Measurements from ENCODE around the gene BRICD5. TPM values are rescaled to one million over a fixed set of nuclear protein-coding genes. Genes with fewer than 3 reads are reported as not detected.
"Not testable (repeated sequence)": the region's sequence is repeated elsewhere in the genome, so short reads cannot be mapped to it uniquely, and the experiment has no call there.

Gene BRICD5
- total RNA-seq, 1 experiment from 2014 or later = 3.9 TPM

- Histone ChIP-seq H3K4me3 (ENCODE audit: insufficient read depth, low read depth, low read length) (no peak overlapping the region), H3K27me3 (ENCODE audit: control insufficient read depth, insufficient read depth, low read length) (peaks cover 2% of the 10 kb centered on the region), H3K36me3 (replicated peaks; ENCODE audit: control insufficient read depth, insufficient read depth, low read length) (peaks cover 11% of the 10 kb centered on the region)
- peak; percentile 86 for DNase-seq
These were observed 32.4 kb upstream of the BRICD5 start for GRCh38 chr16:2243031-2243528.

- DNase-seq = peak; percentile 44
- H3K4me3 ChIP-seq (ENCODE audit: insufficient read depth, low read depth, low read length) = no peak overlapping the region
- H3K36me3 ChIP-seq (replicated peaks; ENCODE audit: control insufficient read depth, insufficient read depth, low read length) = peaks cover 11% of the 10 kb centered on the region
- H3K27me3 ChIP-seq (ENCODE audit: control insufficient read depth, insufficient read depth, low read length) = peaks cover 7% of the 10 kb centered on the region
These were observed 31.9 kb upstream of the BRICD5 start for GRCh38 chr16:2242598-2242997.

- H3K27me3 ChIP-seq (ENCODE audit: control insufficient read depth, insufficient read depth, low read length) = peaks cover 22% of the 10 kb centered on the region
- not testable (repeated sequence) for DNase-seq; H3K36me3 ChIP-seq (replicated peaks; ENCODE audit: control insufficient read depth, insufficient read depth, low read length); H3K4me3 ChIP-seq (ENCODE audit: insufficient read depth, low read depth, low read length)
These were observed 29.7 kb upstream of the BRICD5 start for GRCh38 chr16:2240331-2240730.

GRCh38 chr16:2238838-2239675 lies 28.4 kb upstream of the BRICD5 start:
- DNase-seq = peak; percentile 89
- no peak overlapping the region for H3K4me3 ChIP-seq (ENCODE audit: insufficient read depth, low read depth, low read length)
- peaks cover 2% of the 10 kb centered on the region for H3K36me3 ChIP-seq (replicated peaks; ENCODE audit: control insufficient read depth, insufficient read depth, low read length)
- peaks cover 22% of the 10 kb centered on the region for H3K27me3 ChIP-seq (ENCODE audit: control insufficient read depth, insufficient read depth, low read length)

- peak; percentile 86 for DNase-seq
- Histone ChIP-seq H3K36me3 (replicated peaks; ENCODE audit: control insufficient read depth, insufficient read depth, low read length) (peaks cover 2% of the 10 kb centered on the region), H3K4me3 (ENCODE audit: insufficient read depth, low read depth, low read length) (no peak overlapping the region), H3K27me3 (ENCODE audit: control insufficient read depth, insufficient read depth, low read length) (peaks cover 22% of the 10 kb centered on the region)
These were observed 27.6 kb upstream of the BRICD5 start for GRCh38 chr16:2238150-2238837.

GRCh38 chr16:2237493-2238149 lies 27.0 kb upstream of the BRICD5 start:
- peak; percentile 88 for DNase-seq
- Histone ChIP-seq H3K36me3 (replicated peaks; ENCODE audit: control insufficient read depth, insufficient read depth, low read length) (peaks cover 2% of the 10 kb centered on the region), H3K4me3 (ENCODE audit: insufficient read depth, low read depth, low read length) (peak overlapping the region; percentile 33; the same call in 1 of the 2 replicates), H3K27me3 (ENCODE audit: control insufficient read depth, insufficient read depth, low read length) (peaks cover 22% of the 10 kb centered on the region)

- Histone ChIP-seq H3K36me3 (replicated peaks; ENCODE audit: control insufficient read depth, insufficient read depth, low read length) (no peaks in the 10 kb centered on the region), H3K4me3 (ENCODE audit: insufficient read depth, low read depth, low read length) (peak overlapping the region; percentile 33)
- DNase-seq = peak; percentile 88
These were observed 26.4 kb upstream of the BRICD5 start for GRCh38 chr16:2237102-2237482.

GRCh38 chr16:2236337-2237101 lies 25.9 kb upstream of the BRICD5 start, which contains the start of gene DNASE1L2:
Gene DNASE1L2 (plus strand): TSS chr16:2236444. CDS start chr16:2236817, 373 bp downstream.
- Histone ChIP-seq H3K36me3 (replicated peaks; ENCODE audit: control insufficient read depth, insufficient read depth, low read length) (no peaks in the 10 kb centered on the region; the same call in 1 of the 2 replicates), H3K4me3 (ENCODE audit: insufficient read depth, low read depth, low read length) (peak within 1 kb of the TSS; percentile 33), H3K27me3 (ENCODE audit: control insufficient read depth, insufficient read depth, low read length) (peaks cover 22% of the 10 kb centered on the region)
- peak; percentile 94 for DNase-seq

More at GRCh38 chr16:2237102-2237482, 26.4 kb upstream of the BRICD5 start:
- peaks cover 22% of the 10 kb centered on the region for H3K27me3 ChIP-seq (ENCODE audit: control insufficient read depth, insufficient read depth, low read length)

GRCh38 chr16:2235695-2236336 lies 25.2 kb upstream of the BRICD5 start:
- Histone ChIP-seq H3K36me3 (replicated peaks; ENCODE audit: control insufficient read depth, insufficient read depth, low read length) (peaks cover 1% of the 10 kb centered on the region; the same call in 1 of the 2 replicates), H3K4me3 (ENCODE audit: insufficient read depth, low read depth, low read length) (no peak overlapping the region), H3K27me3 (ENCODE audit: control insufficient read depth, insufficient read depth, low read length) (peaks cover 22% of the 10 kb centered on the region)
- DNase-seq = no peak

- DNase-seq = peak; percentile 62
- Histone ChIP-seq H3K36me3 (replicated peaks; ENCODE audit: control insufficient read depth, insufficient read depth, low read length) (peaks cover 1% of the 10 kb centered on the region; the same call in 1 of the 2 replicates), H3K27me3 (ENCODE audit: control insufficient read depth, insufficient read depth, low read length) (peaks cover 22% of the 10 kb centered on the region), H3K4me3 (ENCODE audit: insufficient read depth, low read depth, low read length) (no peak overlapping the region)
These were observed 24.6 kb upstream of the BRICD5 start for GRCh38 chr16:2235234-2235651.

GRCh38 chr16:2234813-2235170 lies 24.1 kb upstream of the BRICD5 start:
- Histone ChIP-seq H3K27me3 (ENCODE audit: control insufficient read depth, insufficient read depth, low read length) (peaks cover 22% of the 10 kb centered on the region), H3K36me3 (replicated peaks; ENCODE audit: control insufficient read depth, insufficient read depth, low read length) (peaks cover 1% of the 10 kb centered on the region; the same call in 1 of the 2 replicates), H3K4me3 (ENCODE audit: insufficient read depth, low read depth, low read length) (no peak overlapping the region)
- DNase-seq = peak; percentile 68

- DNase-seq = peak; percentile 51
- Histone ChIP-seq H3K36me3 (replicated peaks; ENCODE audit: control insufficient read depth, insufficient read depth, low read length) (peaks cover 3% of the 10 kb centered on the region; the same call in 1 of the 2 replicates), H3K4me3 (ENCODE audit: insufficient read depth, low read depth, low read length) (no peak overlapping the region), H3K27me3 (ENCODE audit: control insufficient read depth, insufficient read depth, low read length) (peaks cover 22% of the 10 kb centered on the region)
These were observed 23.5 kb upstream of the BRICD5 start for GRCh38 chr16:2233872-2234812.

All from H7 (cell line).